NB4 (cell line): ENCODE results near the gene DGCR2.
"Not testable (repeated sequence)": the region's sequence is repeated elsewhere in the genome, so short reads cannot be mapped to it uniquely, and the experiment has no call there.

Source experiments
- DNase-seq: peaks from one replicate; pipeline ENCODE4 v3.0.0; 2010; ENCODE audit warnings: low read depth
- H3K4me3 ChIP-seq: one replicate; pipeline ENCODE4 v1.5.1; 2011; ENCODE audit warnings: mild to moderate bottlenecking, low read depth, low read length, moderate library complexity
- CTCF ChIP-seq: IDR thresholded peaks from one replicate; pipeline ENCODE4 v1.5.1; 2012; ENCODE audit warnings: low read depth, low read length
- MAX ChIP-seq: IDR thresholded peaks from 2 replicates; pipeline ENCODE4 v1.6.1; 2011; ENCODE audit warnings: low read depth, low read length
- MYC ChIP-seq: IDR thresholded peaks from 2 replicates; pipeline ENCODE4 v1.6.1; 2011; ENCODE audit warnings: low read depth, low read length
- POLR2A ChIP-seq: IDR thresholded peaks from 2 replicates; pipeline ENCODE4 v1.6.1; 2011; ENCODE audit warnings: mild to moderate bottlenecking; ENCODE audit not compliant: insufficient read length; ENCODE audit errors: extremely low read depth

The DGCR2 gene

GRCh38 chr22:19079691-19080090, 42.5 kb downstream of the DGCR2 start:
- H3K4me3 ChIP-seq, result no peak overlapping the region
- no peak for DNase-seq
- no peak for TF ChIP-seq MYC
- no peak for TF ChIP-seq POLR2A
- no peak for TF ChIP-seq MAX
- TF ChIP-seq CTCF, result no peak

GRCh38 chr22:19075404-19075803, 46.8 kb downstream of the DGCR2 start:
- no peak for DNase-seq
- TF ChIP-seq MYC, result no peak
- TF ChIP-seq MAX, result no peak
- TF ChIP-seq POLR2A, result no peak
- no peak overlapping the region for H3K4me3 ChIP-seq

GRCh38 chr22:19072853-19073252, 49.4 kb downstream of the DGCR2 start:
- DNase-seq, H3K4me3 ChIP-seq: not testable (repeated sequence)

- no peak for TF ChIP-seq CTCF
- TF ChIP-seq POLR2A, result no peak
- TF ChIP-seq MYC, result no peak
- TF ChIP-seq MAX, result no peak
- H3K4me3 ChIP-seq, result no peak overlapping the region
- no peak for DNase-seq
These were observed 51.6 kb downstream of the DGCR2 start for GRCh38 chr22:19070397-19071169.

GRCh38 chr22:19069451-19069850, 52.8 kb downstream of the DGCR2 start:
- no peak for TF ChIP-seq MAX
- no peak overlapping the region for H3K4me3 ChIP-seq
- DNase-seq, result no peak

GRCh38 chr22:19068784-19069271, 53.4 kb downstream of the DGCR2 start:
- peak; percentile 16 for DNase-seq
- no peak overlapping the region for H3K4me3 ChIP-seq
- TF ChIP-seq POLR2A (no peak), CTCF (no peak), MYC (no peak), MAX (no peak)

GRCh38 chr22:19067696-19068348, 54.4 kb downstream of the DGCR2 start:
- TF ChIP-seq MAX (no peak), CTCF (no peak), POLR2A (no peak), MYC (no peak)
- DNase-seq, result no peak
- H3K4me3 ChIP-seq, result no peak overlapping the region
